BE2C (cell line): ENCODE data around the gene ZNF579.

ENCODE experiments used
- DNase-seq: peaks from one replicate; pipeline ENCODE4 v3.0.0-alpha.2; 2020
- H3K27me3 ChIP-seq: fragments of 250-450 bp; sonication (Bioruptor Pico); 2 replicates; pipeline ENCODE4 v1.5.1; 2020; ENCODE audit warnings: mild to moderate bottlenecking
- H3K36me3 ChIP-seq: fragments of 250-450 bp; sonication (Bioruptor Pico); 2 replicates; pipeline ENCODE4 v1.5.1; 2020; ENCODE audit warnings: mild to moderate bottlenecking
- H3K4me1 ChIP-seq: fragments of 250-450 bp; sonication (Bioruptor Pico); 2 replicates; pipeline ENCODE4 v1.5.1; 2020
- H3K4me3 ChIP-seq: 2 replicates; pipeline ENCODE4 v1.5.1; 2011; ENCODE audit warnings: low read depth, low read length
- H3K9me3 ChIP-seq: fragments of 250-450 bp; sonication (Bioruptor Pico); 2 replicates; pipeline ENCODE4 v1.5.1; 2020
- CTCF ChIP-seq: IDR thresholded peaks from 2 replicates; pipeline ENCODE4 v1.5.1; 2012; ENCODE audit warnings: mild to moderate bottlenecking, low read depth, low read length

Gene ZNF579

GRCh38 chr19:55527197-55528029 is 53.2 kb downstream of the ZNF579 start:
- H3K9me3 ChIP-seq: no peaks in the 10 kb centered on the region
- no peak for TF ChIP-seq CTCF

More at GRCh38 chr19:55527197-55528029, 53.2 kb downstream of the ZNF579 start:
- DNase-seq: no peak
- no peaks in the 10 kb centered on the region for H3K4me1 ChIP-seq
- no peaks in the 10 kb centered on the region for H3K36me3 ChIP-seq
- no peak overlapping the region for H3K4me3 ChIP-seq
- H3K27me3 ChIP-seq: no peaks in the 10 kb centered on the region
